Activated T-helper 9 cell treated with anti-CD3 and anti-CD28 coated beads, Interleukin-2, amount 50 U/mL, for 16 hours (primary cell): Measurements from ENCODE around the gene VPS36.
"Not testable (repeated sequence)": the region's sequence is repeated elsewhere in the genome, so short reads cannot be mapped to it uniquely, and the experiment has no call there.

Experiments used
- DNase-seq: peaks from one replicate; pipeline ENCODE4 v3.0.0-alpha.2; 2020; ENCODE audit warnings: low read depth

VPS36 gene

DNA sequence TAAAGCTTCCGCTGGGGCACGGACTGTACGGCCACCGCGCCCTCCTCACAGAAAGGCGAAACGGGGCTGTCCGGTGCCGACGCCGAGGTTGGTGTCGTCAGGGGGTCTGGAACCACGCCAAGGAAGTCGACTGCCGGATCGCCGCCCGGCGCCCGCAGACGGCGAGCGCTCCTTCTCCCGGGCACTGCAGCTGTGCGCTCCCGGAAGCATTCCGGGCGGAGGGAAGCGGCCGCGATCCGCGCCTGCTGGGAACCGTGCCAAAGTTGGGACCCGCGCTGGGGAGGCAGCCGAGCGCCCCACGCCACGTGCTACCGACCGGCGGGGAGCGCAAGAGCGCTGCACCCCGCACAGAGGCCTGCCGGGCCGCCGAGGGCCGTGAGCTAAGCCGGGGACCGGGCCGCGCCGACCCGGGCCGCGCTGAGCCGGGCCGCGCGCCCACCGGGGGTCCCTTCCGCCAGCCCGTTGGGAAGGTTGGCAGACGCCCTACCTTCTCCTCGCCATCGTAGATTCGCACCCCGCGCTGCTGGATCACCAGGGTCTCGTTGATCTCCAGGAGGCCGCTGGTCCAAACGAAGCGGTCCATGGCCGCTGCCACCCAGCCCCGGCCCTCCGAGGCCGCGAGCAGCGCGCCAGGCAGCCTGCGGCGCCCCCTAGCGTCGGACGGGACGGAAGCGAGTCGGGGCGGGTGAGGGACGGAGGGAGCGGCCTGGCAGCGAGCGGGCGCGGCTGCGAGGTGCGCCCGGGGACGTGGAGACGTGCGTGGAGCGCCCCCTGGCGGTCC is at the start of gene VPS36:
Gene VPS36 (minus strand): TSS at position 623 of the 781 bp plus-strand sequence. CDS start 40 bp downstream, at position 583.
- DNase-seq, result peak; percentile 96

- not testable (repeated sequence) for DNase-seq
Observed at GRCh38 chr13:52497979-52498378, 47.5 kb upstream of the VPS36 start.

DNA sequence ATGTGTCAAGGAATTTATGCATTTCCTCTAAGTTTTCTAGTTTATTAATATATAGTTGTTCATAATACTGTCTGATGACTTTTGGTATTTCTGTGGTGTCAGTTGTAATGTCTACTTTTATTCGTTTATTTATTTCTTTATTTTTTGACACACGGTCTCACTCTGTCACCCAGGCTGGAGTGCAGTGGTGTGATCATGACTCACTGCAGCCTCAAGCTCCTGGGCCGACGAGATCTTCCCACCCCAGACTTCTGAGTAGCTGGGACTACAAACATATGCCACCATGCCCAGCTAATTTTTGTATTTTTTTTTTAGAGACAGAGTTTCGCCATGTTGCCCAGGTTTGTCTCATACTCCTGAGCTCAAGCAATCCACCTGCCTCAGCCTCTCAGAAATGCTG is 43.8 kb upstream of the VPS36 start:
- DNase-seq, result not testable (repeated sequence)

GRCh38 chr13:52491015-52491414 is 40.6 kb upstream of the VPS36 start:
- DNase-seq, result not testable (repeated sequence)

DNA sequence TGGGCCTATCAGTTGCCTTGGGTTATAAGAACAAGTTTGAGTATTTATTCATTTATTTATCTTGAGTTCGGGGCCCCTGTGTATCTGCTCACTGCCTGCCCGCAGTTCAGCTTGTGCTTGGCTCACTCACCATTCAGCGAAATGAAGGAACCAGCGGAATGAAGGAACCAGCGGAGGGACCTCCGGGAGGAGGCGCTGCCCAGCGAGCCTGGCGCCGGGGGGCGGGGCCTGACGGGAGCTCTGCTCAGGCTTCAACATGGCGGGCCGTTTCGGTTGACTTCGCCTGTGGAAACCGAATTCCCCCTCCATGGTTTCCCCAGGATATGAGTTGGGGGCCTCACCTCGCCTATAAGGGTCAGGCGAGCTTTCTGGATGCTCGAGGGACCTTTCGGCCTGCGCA is 38.3 kb upstream of the VPS36 start:
- not testable (repeated sequence) for DNase-seq

DNA sequence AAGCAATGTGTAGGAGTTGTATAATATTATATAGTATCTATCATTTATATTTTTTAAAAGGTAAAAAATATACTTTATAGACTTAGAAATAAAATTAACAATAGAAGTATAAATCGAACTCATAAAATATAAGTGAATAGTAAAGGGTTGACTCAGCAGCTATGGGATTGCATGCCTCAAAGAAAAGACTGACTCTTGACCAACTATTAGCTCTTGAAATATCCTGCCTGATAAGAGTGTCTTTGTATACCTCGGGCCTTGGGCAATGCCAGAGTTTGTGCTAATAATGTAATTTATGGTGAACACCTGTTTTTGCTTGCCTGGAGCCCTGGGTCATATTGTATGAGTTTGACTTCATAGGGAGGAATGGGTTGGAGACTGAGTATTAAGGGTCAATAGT is 36.6 kb upstream of the VPS36 start:
- DNase-seq, result not testable (repeated sequence)

GRCh38 chr13:52480677-52481428 is 30.4 kb upstream of the VPS36 start:
- DNase-seq, result not testable (repeated sequence)

- DNase-seq, result not testable (repeated sequence)
Observed at GRCh38 chr13:52468487-52468886, 18.1 kb upstream of the VPS36 start.

- no peak for DNase-seq
Observed at GRCh38 chr13:52463526-52463925, 13.1 kb upstream of the VPS36 start.

DNA sequence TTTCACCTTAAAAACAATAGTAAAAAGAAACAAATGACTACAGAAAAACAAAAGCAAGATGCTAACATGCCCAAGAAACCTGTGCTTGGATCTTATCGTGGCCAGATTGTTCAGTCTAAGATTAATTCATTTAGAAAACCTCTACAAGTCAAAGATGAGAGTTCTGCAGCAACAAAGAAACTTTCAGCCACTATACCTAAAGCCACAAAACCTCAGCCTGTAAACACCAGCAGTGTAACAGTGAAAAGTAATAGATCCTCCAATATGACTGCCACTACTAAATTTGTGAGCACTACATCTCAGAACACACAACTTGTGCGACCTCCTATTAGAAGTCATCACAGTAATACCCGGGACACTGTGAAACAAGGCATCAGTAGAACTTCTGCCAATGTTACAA is 10.8 kb upstream of the VPS36 start:
- no peak for DNase-seq

GRCh38 chr13:52459668-52460067 is 9.2 kb upstream of the VPS36 start:
- no peak for DNase-seq

- peak; percentile 66 for DNase-seq
Observed at GRCh38 chr13:52455677-52456041, 5.2 kb upstream of the VPS36 start.

GRCh38 chr13:52454820-52455676 is 4.6 kb upstream of the VPS36 start, which contains the start of gene CKAP2:
TSS of gene CKAP2 (plus strand) at chr13:52455478. CDS start at chr13:52455557, 79 bp downstream.
- DNase-seq, result peak; percentile 88

DNA sequence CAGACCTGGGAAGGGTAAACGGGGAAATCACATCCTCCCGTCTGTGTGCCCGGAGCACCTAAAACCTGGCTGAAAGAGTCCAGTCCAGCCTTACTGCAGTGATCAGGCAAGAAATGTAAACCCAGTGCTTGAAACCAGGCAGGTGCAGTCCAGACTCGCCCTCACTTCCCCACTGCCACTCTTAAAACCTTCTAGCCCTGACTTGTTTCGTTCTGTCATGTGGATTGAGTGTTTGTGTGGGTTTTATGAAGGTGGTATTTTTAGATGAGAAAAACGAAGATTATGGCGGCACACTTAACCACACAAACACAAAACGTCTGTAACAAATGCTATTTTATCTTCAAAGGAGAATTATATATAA is 4.0 kb upstream of the VPS36 start:
- no peak for DNase-seq

DNA sequence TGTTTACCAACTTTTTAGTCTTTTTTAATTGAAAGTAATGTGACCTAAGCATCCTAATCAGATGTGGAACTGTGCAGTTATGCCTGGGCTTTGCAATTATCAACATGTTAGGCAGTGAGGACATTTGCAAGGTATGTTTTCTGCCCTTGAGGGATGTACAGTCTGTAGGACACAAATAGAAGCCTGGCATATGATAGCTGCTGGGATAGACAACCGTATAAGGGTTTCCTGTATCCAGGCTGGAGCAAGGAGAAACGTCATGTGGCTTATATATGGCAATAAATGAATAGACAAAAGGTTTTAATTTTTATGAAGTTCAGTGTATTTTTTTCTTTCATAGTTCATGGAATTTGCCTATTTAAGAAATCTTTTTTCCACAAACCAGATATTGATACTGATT is 2.0 kb upstream of the VPS36 start:
- DNase-seq, result no peak

GRCh38 chr13:52451135-52451804 is 836 bp upstream of the VPS36 start:
- DNase-seq, result no peak

DNA sequence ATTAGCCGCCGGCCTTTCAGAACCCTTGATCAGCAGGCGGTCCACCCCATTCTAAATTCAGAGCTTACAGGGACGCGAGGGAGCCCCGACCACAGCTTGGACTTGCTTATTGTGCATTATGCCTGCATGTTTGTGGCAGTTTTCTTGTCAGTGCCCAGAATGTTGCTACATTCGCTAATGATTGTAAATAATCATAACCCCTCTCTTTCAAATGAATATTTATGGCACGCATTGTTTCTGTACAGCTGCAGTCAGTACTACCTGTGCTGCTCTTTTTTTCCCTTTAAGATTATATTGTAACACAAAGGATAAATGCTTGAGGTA is 321 bp upstream of the VPS36 start:
- DNase-seq, result no peak

GRCh38 chr13:52449331-52450011 is 963 bp downstream of the VPS36 start:
- no peak for DNase-seq

DNA sequence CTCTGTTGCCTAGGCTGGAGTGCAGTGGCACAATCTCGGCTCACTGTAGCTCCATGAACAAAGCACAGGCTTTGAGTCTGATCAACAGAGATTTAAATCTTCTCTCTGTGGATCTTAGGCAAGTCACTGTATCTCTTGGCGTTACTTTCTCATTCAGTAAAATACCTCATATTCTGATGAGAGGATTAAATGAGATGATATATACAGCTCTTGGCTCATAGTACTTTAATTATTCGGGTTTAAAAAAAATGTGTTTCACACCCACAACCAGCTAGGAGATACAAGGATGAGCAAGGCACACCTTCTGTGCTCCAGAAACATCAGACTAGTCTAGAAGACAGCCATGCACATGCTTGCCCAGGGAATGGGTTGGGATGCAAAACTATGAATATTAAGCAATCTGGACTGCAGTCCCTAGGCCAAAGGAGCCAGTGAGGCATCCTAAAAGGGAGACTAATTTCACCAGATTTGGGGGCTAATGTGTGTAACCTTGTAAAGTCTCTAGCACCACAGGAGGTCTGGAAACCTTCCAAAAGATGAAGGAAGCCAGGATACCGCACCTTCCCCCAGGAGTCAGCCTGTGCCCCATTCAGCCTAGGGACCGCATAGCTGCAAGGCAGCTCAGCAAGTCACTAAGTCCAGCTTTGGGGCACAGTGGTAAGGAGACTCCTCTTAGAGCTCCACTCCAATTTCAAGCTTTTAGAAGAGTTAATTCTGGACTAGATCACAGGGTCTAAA is 2.5 kb downstream of the VPS36 start:
- no peak for DNase-seq

- no peak for DNase-seq
Observed at GRCh38 chr13:52447354-52447753, 3.1 kb downstream of the VPS36 start.

DNA sequence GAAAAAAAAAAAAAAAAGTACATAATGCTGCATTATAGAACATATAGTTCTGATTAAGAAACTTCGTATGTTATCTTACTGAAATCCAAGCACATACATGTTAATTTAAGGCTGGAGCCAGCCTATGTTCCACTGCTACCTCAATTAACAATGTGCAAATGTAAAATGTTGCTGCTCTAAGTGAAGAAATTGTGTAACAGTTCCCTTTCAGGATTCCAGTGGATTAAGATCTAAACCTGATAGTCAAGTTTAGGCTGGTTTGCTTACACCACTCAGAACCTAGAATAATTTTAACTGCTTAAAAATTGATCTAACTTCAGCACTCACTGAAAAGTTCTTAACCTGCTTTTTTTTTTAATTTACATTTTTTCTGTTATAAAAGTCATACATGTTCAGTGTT is 4.2 kb downstream of the VPS36 start:
- no peak for DNase-seq
